Progenitor cell of endocrine pancreas (in vitro differentiated cells): ENCODE results near the gene CAMK4. TPM values are rescaled to one million over a fixed set of nuclear protein-coding genes. Genes with fewer than 3 reads are reported as not detected.

Experiments
- DNase-seq: peaks from one replicate; pipeline ENCODE4 v3.0.0; 2021; ENCODE audit warnings: low spot score; ENCODE audit not compliant: unreplicated experiment
- H3K27ac Mint-ChIP-seq: 2 replicates; pipeline ENCODE4 v1.8.0; 2021; ENCODE audit warnings: mild to moderate bottlenecking, moderate library complexity, mixed read lengths
- H3K27me3 Mint-ChIP-seq: 2 replicates; pipeline ENCODE4 v1.8.0; 2021; ENCODE audit warnings: mixed read lengths
- H3K36me3 Mint-ChIP-seq: 2 replicates; pipeline ENCODE4 v1.8.0; 2022; ENCODE audit warnings: mixed read lengths; ENCODE audit not compliant: insufficient read depth
- H3K4me1 Mint-ChIP-seq: 2 replicates; pipeline ENCODE4 v1.8.0; 2021; ENCODE audit warnings: low read depth, mixed read lengths
- H3K4me3 Mint-ChIP-seq: 2 replicates; pipeline ENCODE4 v1.8.0; 2021; ENCODE audit warnings: low read depth, mild to moderate bottlenecking, moderate library complexity, mixed read lengths
- H3K9me3 Mint-ChIP-seq: 2 replicates; pipeline ENCODE4 v1.8.0; 2021; ENCODE audit warnings: low read depth, mixed read lengths
- CTCF ChIP-seq: fragments of 200-600 bp; sonication (generic); IDR thresholded peaks from one replicate; pipeline ENCODE4 v1.5.0; 2021; ENCODE audit warnings: antibody characterized with exemption, mild to moderate bottlenecking; ENCODE audit not compliant: unreplicated experiment
- long read RNA-seq: library from polyadenylated mRNA; unstranded; transcript quantifications from one replicate; pipeline ENCODE4 v2.0.0, GENCODE V29; 2020
- total RNA-seq: library from RNA; stranded (reverse); gene quantifications from 2 replicates; pipeline ENCODE4 v1.2.1, GENCODE V29; 2021

Gene CAMK4
- 2.1 and 2.3 TPM in 2 replicates for total RNA-seq
- long read RNA-seq, partial matches to known transcripts: 1 of 2 reads
- long read RNA-seq, other reads (novel, unspliced or antisense): 1 of 2 reads

GRCh38 chr5:111223787-111224560 lies at the start of gene CAMK4:
Gene CAMK4, plus strand, starts transcription at chr5:111224384. Its CDS starts 100 bp downstream, at chr5:111224484.
- Mint-ChIP-seq H3K36me3 (no peaks in the 10 kb centered on the region), H3K4me3 (peak within 1 kb of the TSS; percentile 73), H3K27ac (no peak within 1 kb of the TSS), H3K27me3 (peaks cover 56% of the 10 kb centered on the region), H3K4me1 (peaks cover 1% of the 10 kb centered on the region), H3K9me3 (no peaks in the 10 kb centered on the region)
- peak; percentile 13 for TF ChIP-seq CTCF
- peak; percentile 58 for DNase-seq

- no peak for DNase-seq
- Mint-ChIP-seq H3K27me3 (peaks cover 3% of the 10 kb centered on the region), H3K4me1 (no peaks in the 10 kb centered on the region), H3K9me3 (no peaks in the 10 kb centered on the region), H3K27ac (no peak overlapping the region), H3K36me3 (no peaks in the 10 kb centered on the region), H3K4me3 (no peak overlapping the region)
- TF ChIP-seq CTCF: no peak
These were observed 41.1 kb upstream of the CAMK4 start for GRCh38 chr5:111183064-111183463.

GRCh38 chr5:111187079-111187478 lies 37.1 kb upstream of the CAMK4 start:
- no peak overlapping the region for H3K4me3 Mint-ChIP-seq
- H3K9me3 Mint-ChIP-seq: no peaks in the 10 kb centered on the region
- DNase-seq: no peak
- no peak for TF ChIP-seq CTCF
- H3K27me3 Mint-ChIP-seq: peaks cover 8% of the 10 kb centered on the region
- H3K36me3 Mint-ChIP-seq: no peaks in the 10 kb centered on the region
- no peaks in the 10 kb centered on the region for H3K4me1 Mint-ChIP-seq
- H3K27ac Mint-ChIP-seq: no peak overlapping the region

GRCh38 chr5:111194053-111194452 lies 30.1 kb upstream of the CAMK4 start:
- no peaks in the 10 kb centered on the region for H3K4me1 Mint-ChIP-seq
- DNase-seq: no peak
- H3K27ac Mint-ChIP-seq: no peak overlapping the region
- H3K4me3 Mint-ChIP-seq: no peak overlapping the region
- no peaks in the 10 kb centered on the region for H3K36me3 Mint-ChIP-seq
- H3K27me3 Mint-ChIP-seq: peaks cover 5% of the 10 kb centered on the region
- no peak for TF ChIP-seq CTCF
- no peaks in the 10 kb centered on the region for H3K9me3 Mint-ChIP-seq

- H3K27me3 Mint-ChIP-seq: peaks cover 2% of the 10 kb centered on the region
These were observed 29.3 kb upstream of the CAMK4 start for GRCh38 chr5:111194925-111195324.

More at GRCh38 chr5:111194925-111195324, 29.3 kb upstream of the CAMK4 start:
- DNase-seq: no peak
- H3K27ac Mint-ChIP-seq: no peak overlapping the region
- H3K36me3 Mint-ChIP-seq: no peaks in the 10 kb centered on the region
- H3K9me3 Mint-ChIP-seq: no peaks in the 10 kb centered on the region
- no peaks in the 10 kb centered on the region for H3K4me1 Mint-ChIP-seq
- no peak for TF ChIP-seq CTCF
- H3K4me3 Mint-ChIP-seq: no peak overlapping the region
